Liver (tissue), 9 donors: ENCODE results near the gene MT1M. TPM values are rescaled to one million over a fixed set of nuclear protein-coding genes. Genes with fewer than 3 reads are reported as not detected.

Source experiments
- DNase-seq: peaks from one replicate; pipeline ENCODE4 v3.0.0-alpha.2; 2017; ENCODE audit warnings: low spot score
- H3K27ac ChIP-seq, 2 donors: one replicate each; pipeline ENCODE4 v1.7.0; 2013; ENCODE audit warnings: inconsistent platforms in 2 of 2, low read length in 2 of 2, control low read depth in 1 of 2, low read depth in 1 of 2, mild to moderate bottlenecking in 1 of 2
- H3K27me3 ChIP-seq, 4 donors: one replicate each; pipeline versions ENCODE4 v1.6.1 to v1.7.0; 2013; ENCODE audit warnings: low read length in 3 of 4, inconsistent platforms in 1 of 4, mild to moderate bottlenecking in 1 of 4, moderate library complexity in 1 of 4; ENCODE audit not compliant: control insufficient read depth in 4 of 4, insufficient read depth in 4 of 4
- H3K36me3 ChIP-seq, 4 donors: one replicate each; pipeline versions ENCODE4 v1.6.1 to v1.7.0; 2013; ENCODE audit warnings: low read length in 3 of 4, mild to moderate bottlenecking in 3 of 4, low read depth in 1 of 4, moderate library complexity in 1 of 4; ENCODE audit not compliant: control insufficient read depth in 4 of 4, insufficient read depth in 3 of 4
- H3K4me1 ChIP-seq, 4 donors: one replicate each; pipeline versions ENCODE4 v1.6.1 to v1.7.0; 2013; ENCODE audit warnings: low read length in 3 of 4, mild to moderate bottlenecking in 3 of 4, moderate library complexity in 1 of 4; ENCODE audit not compliant: control insufficient read depth in 4 of 4, insufficient read depth in 4 of 4
- H3K4me3 ChIP-seq, 3 donors: one replicate each; pipeline versions ENCODE4 v1.6.1 to v1.7.0; 2013; ENCODE audit warnings: low read length in 3 of 3, control low read depth in 1 of 3, low read depth in 1 of 3, mild to moderate bottlenecking in 1 of 3
- H3K9ac ChIP-seq, 2 donors: one replicate each; pipeline ENCODE4 v1.7.0; 2013; ENCODE audit warnings: low read length in 2 of 2, mild to moderate bottlenecking in 2 of 2, moderate library complexity in 2 of 2, control low read depth in 1 of 2, low read depth in 1 of 2
- H3K9me3 ChIP-seq, 4 donors: one replicate each; pipeline versions ENCODE4 v1.6.1 to v1.7.0; 2013; ENCODE audit warnings: low read length in 3 of 4; ENCODE audit not compliant: control insufficient read depth in 4 of 4
- CTCF ChIP-seq: fragments of 150-350 bp; IDR thresholded peaks from 2 replicates; pipeline ENCODE4 v1.5.1; 2017; ENCODE audit warnings: improper control_type of control experiment, low read depth, low read length; ENCODE audit not compliant: missing input control
- FOXA1 ChIP-seq: IDR thresholded peaks from 2 replicates; pipeline ENCODE4 v1.6.1; 2016; ENCODE audit warnings: antibody characterized with exemption
- FOXA2 ChIP-seq: IDR thresholded peaks from 2 replicates; pipeline ENCODE4 v1.6.1; 2016; ENCODE audit warnings: antibody characterized with exemption
- GABPA ChIP-seq, 2 donors: IDR thresholded peaks in 1 of 2; conservative IDR thresholded peaks in 1 of 2; 2 replicates each; pipeline ENCODE4 v1.6.1; 2016; ENCODE audit warnings: antibody characterized with exemption in 2 of 2, mild to moderate bottlenecking in 1 of 2, moderate library complexity in 1 of 2
- HNF4A ChIP-seq, 2 donors: conservative IDR thresholded peaks; 2 replicates each; pipeline ENCODE4 v1.6.1; 2016; ENCODE audit warnings: antibody characterized with exemption in 2 of 2, mild to moderate bottlenecking in 2 of 2
- MAX ChIP-seq: IDR thresholded peaks from 2 replicates; pipeline ENCODE4 v1.6.1; 2016; ENCODE audit warnings: antibody characterized with exemption
- NR2F2 ChIP-seq: IDR thresholded peaks from 2 replicates; pipeline ENCODE4 v1.6.1; 2016; ENCODE audit warnings: antibody characterized with exemption
- RXRA ChIP-seq, 2 donors: IDR thresholded peaks; 2 replicates each; pipeline ENCODE4 v1.6.1; 2017 to 2018; ENCODE audit warnings: antibody characterized with exemption in 2 of 2, mild to moderate bottlenecking in 1 of 2
- TAF1 ChIP-seq: conservative IDR thresholded peaks from 2 replicates; pipeline ENCODE4 v1.6.1; 2016; ENCODE audit warnings: antibody characterized with exemption, mild to moderate bottlenecking
- YY1 ChIP-seq: IDR thresholded peaks from 2 replicates; pipeline ENCODE4 v1.6.1; 2016; ENCODE audit warnings: antibody characterized with exemption, mild to moderate bottlenecking
- WGBS: extraction: QIAGEN DNeasy Blood & Tissue Kit; methylation state at CpG from one replicate; pipeline ENCODE4 v1.1.7; 2013; 5-methylcytosine and 5-hydroxymethylcytosine counted together
- polyA plus RNA-seq, 2 donors: library from polyadenylated mRNA; stranded (reverse) in 1 of 2; unstranded in 1 of 2; fragments of 200-250 nt in 1 of 2; fragments of >200 nt in 1 of 2; fragmentation: Nextera tagmentation in 1 of 2; extraction: Ambion mirVana in 1 of 2; gene quantifications; one replicate each; pipeline versions ENCODE4 v1.2.1 to v1.2.3, GENCODE V29; 2013 to 2015
- total RNA-seq, 2 donors: library from RNA; depleted of rRNA; stranded (reverse); fragments of >200 nt; gene quantifications; one replicate each; pipeline ENCODE4 v1.2.3, GENCODE V29; 2014
- donor health status: healthy.
- donor health status: healthy.
- donor health status: healthy.
- donor health status: healthy.
- donor health status: healthy.

The MT1M gene
- total and polyA plus RNA-seq, 4 donors = 20.4 to 343 (median 194) TPM

- H3K9me3 ChIP-seq = no peaks in the 10 kb centered on the region
- H3K4me1 ChIP-seq = peaks cover 4 to 19% (median 10%) of the 10 kb centered on the region in 4 donors
- peak overlapping the region; percentile 83 for H3K9ac ChIP-seq
- TF ChIP-seq YY1 (no peak), CTCF (no peak), FOXA1 (no peak), FOXA2 (no peak), RXRA (IDR thresholded peaks at IDR 0.05) (no peak), HNF4A (conservative IDR thresholded peaks at IDR 0.05) (no peak), TAF1 (no peak), GABPA (IDR thresholded peaks at IDR 0.05 in 1 of 2, conservative IDR thresholded peaks at IDR 0.05 in 1 of 2) (no peak), NR2F2 (no peak), MAX (no peak)
- H3K27me3 ChIP-seq = no peaks in the 10 kb centered on the region
- peak overlapping the region; percentile 60 to 78 (median 77) for H3K4me3 ChIP-seq
- H3K27ac ChIP-seq = peak overlapping the region; percentile 80 to 89
- WGBS = 14% methylated on average over 8 of the region's 8 CpGs
- H3K36me3 ChIP-seq = no peaks in the 10 kb centered on the region
- DNase-seq = no peak
Measured at GRCh38 chr16:56682703-56683397, 50.4 kb downstream of the MT1M start.

Other genes with a start within 250 kb of the MT1M start
- 100 to 1,000 TPM; 128 to 309 TPM for gene AMFR, start 207.1 kb upstream of the MT1M start, total RNA-seq
- 10 to 100 TPM; 43.3 to 69.1 TPM for gene AMFR, start 207.1 kb upstream of the MT1M start, polyA plus RNA-seq
- gene NUDT21, start 181.3 kb upstream of the MT1M start, total RNA-seq = 10 to 100 TPM; 30.5 to 43.9 TPM
- gene NUDT21, start 181.3 kb upstream of the MT1M start, polyA plus RNA-seq = 10 to 100 TPM; 19.3 to 23.9 TPM
- 10 to 100 TPM; 17.0 to 40.2 TPM for gene OGFOD1, start 181.1 kb upstream of the MT1M start, total RNA-seq
- gene OGFOD1, start 181.1 kb upstream of the MT1M start, polyA plus RNA-seq = 10 to 100 TPM; 15.5 to 25.3 TPM
- 10 to 100 TPM; 11.3 to 13.8 TPM for gene BBS2, start 112.6 kb upstream of the MT1M start, total RNA-seq
- gene BBS2, start 112.6 kb upstream of the MT1M start, polyA plus RNA-seq = 10 to 100 TPM in 1 of 2 donors, 1 to 10 TPM in 1; 7.1 to 10.9 TPM
- not detected for gene MT4, start 67.6 kb upstream of the MT1M start, total RNA-seq
- not detected for gene MT4, start 67.6 kb upstream of the MT1M start, polyA plus RNA-seq
- gene MT3, start 43.1 kb upstream of the MT1M start, total RNA-seq = not detected
- gene MT3, start 43.1 kb upstream of the MT1M start, polyA plus RNA-seq = not detected
- gene MT2A, start 24.1 kb upstream of the MT1M start, total RNA-seq = 100 to 1,000 TPM in 1 of 2 donors, 10 to 100 TPM in 1; 45.8 to 387 TPM
- 1,000 to 10,000 TPM; 4,079 to 5,206 TPM for gene MT2A, start 24.1 kb upstream of the MT1M start, polyA plus RNA-seq
- 1,000 to 10,000 TPM in 1 of 2 donors, 100 to 1,000 TPM in 1; 206 to 1,831 TPM for gene MT1E, start 6.9 kb upstream of the MT1M start, total RNA-seq
- gene MT1E, start 6.9 kb upstream of the MT1M start, polyA plus RNA-seq = 1,000 to 10,000 TPM in 1 of 2 donors, 100 to 1,000 TPM in 1; 336 to 1,280 TPM
- gene MT1A, start 6.0 kb downstream of the MT1M start, total RNA-seq = 10 to 100 TPM; 10.1 to 21.9 TPM
- gene MT1A, start 6.0 kb downstream of the MT1M start, polyA plus RNA-seq = 100 to 1,000 TPM; 127 to 511 TPM
- gene MT1B, start 19.2 kb downstream of the MT1M start, total RNA-seq = 1 to 10 TPM in 1 of 2 donors, not detected in 1; 1.5 TPM
- 1 to 10 TPM in 1 of 2 donors, not detected in 1; 1.2 TPM for gene MT1B, start 19.2 kb downstream of the MT1M start, polyA plus RNA-seq
- gene MT1F, start 25.3 kb downstream of the MT1M start, total RNA-seq = 100 to 1,000 TPM in 1 of 2 donors, 10 to 100 TPM in 1; 14.2 to 142 TPM
- 100 to 1,000 TPM; 126 to 895 TPM for gene MT1F, start 25.3 kb downstream of the MT1M start, polyA plus RNA-seq
- gene MT1G, start 35.4 kb downstream of the MT1M start, total RNA-seq = 1,000 to 10,000 TPM in 1 of 2 donors, 100 to 1,000 TPM in 1; 152 to 2,353 TPM
- 1,000 to 10,000 TPM; 4,443 to 9,444 TPM for gene MT1G, start 35.4 kb downstream of the MT1M start, polyA plus RNA-seq
- gene MT1H, start 37.2 kb downstream of the MT1M start, total RNA-seq = 1,000 to 10,000 TPM in 1 of 2 donors, 1 to 10 TPM in 1; 4.4 to 1,396 TPM
- gene MT1H, start 37.2 kb downstream of the MT1M start, polyA plus RNA-seq = 1,000 to 10,000 TPM in 1 of 2 donors, 100 to 1,000 TPM in 1; 479 to 1,775 TPM
- gene MT1X, start 49.8 kb downstream of the MT1M start, total RNA-seq = 100 to 1,000 TPM; 213 to 754 TPM
- 1,000 to 10,000 TPM; 2,051 to 3,979 TPM for gene MT1X, start 49.8 kb downstream of the MT1M start, polyA plus RNA-seq
- gene NUP93, start 97.5 kb downstream of the MT1M start, total RNA-seq = 10 to 100 TPM; 11.3 to 31.8 TPM
- gene NUP93, start 97.5 kb downstream of the MT1M start, polyA plus RNA-seq = 1 to 10 TPM; 8.2 to 8.4 TPM
- under 1 TPM in 1 of 2 donors, not detected in 1; 0.09 TPM for gene SLC12A3, start 232.5 kb downstream of the MT1M start, total RNA-seq
- not detected for gene SLC12A3, start 232.5 kb downstream of the MT1M start, polyA plus RNA-seq